Heart left ventricle (tissue), 13 donors: Measurements from ENCODE around the gene ITPR2.

ENCODE experiments used
- POLR2A ChIP-seq, 2 donors: fragments of 450-650 bp; IDR thresholded peaks; one replicate each; pipeline ENCODE4 v1.6.1; 2017; ENCODE audit warnings: antibody characterized with exemption in 2 of 2, mild to moderate bottlenecking in 2 of 2, moderate library complexity in 2 of 2
- TF ChIP-seq, protein P1 (sequence below), 12 donors: fragments of 200-600 bp; sonication (generic) in 4 of 12; IDR thresholded peaks; one replicate each; pipeline versions ENCODE4 v1.5.0 to v1.8.0; 2018 to 2022; ENCODE audit warnings: antibody characterized with exemption in 12 of 12, mild to moderate bottlenecking in 5 of 12
- donor health status: ischemic (EF 13 %, LVEDD 7.1; RV severe dilation, severe dysfunction).
- donor health status: DM: no; HTN: yes; CAD: no.
- donor health status: DM: no; HTN: no; CAD: no.
- donor health status: ischemic (EF 25% LVEDD 6.9; RV normal size, moderate dysfunction).
- donor health status: ischemic (EF 25% LVEDD 5.7; RV mildly dilated, moderate dysfunction).
- donor health status: ischemic (EF 35%, LVEDD 5.7; RV mildly dilated, moderate dysfunction).
- donor health status: nonischemic (EF 11% LVEDD 7.7; RV severe dilation, severe dysfunction).
- donor health status: DM: yes; HTN: yes; CAD: no.
- donor health status: PGD.
- donor health status: ischemic (EF 29% LVEDD 5.4; RV normal size, mild dysfunction).
- donor health status: nonischemic (EF 23%, LVEDD 6.1; RV moderate dilation, normal function).

DNA sequence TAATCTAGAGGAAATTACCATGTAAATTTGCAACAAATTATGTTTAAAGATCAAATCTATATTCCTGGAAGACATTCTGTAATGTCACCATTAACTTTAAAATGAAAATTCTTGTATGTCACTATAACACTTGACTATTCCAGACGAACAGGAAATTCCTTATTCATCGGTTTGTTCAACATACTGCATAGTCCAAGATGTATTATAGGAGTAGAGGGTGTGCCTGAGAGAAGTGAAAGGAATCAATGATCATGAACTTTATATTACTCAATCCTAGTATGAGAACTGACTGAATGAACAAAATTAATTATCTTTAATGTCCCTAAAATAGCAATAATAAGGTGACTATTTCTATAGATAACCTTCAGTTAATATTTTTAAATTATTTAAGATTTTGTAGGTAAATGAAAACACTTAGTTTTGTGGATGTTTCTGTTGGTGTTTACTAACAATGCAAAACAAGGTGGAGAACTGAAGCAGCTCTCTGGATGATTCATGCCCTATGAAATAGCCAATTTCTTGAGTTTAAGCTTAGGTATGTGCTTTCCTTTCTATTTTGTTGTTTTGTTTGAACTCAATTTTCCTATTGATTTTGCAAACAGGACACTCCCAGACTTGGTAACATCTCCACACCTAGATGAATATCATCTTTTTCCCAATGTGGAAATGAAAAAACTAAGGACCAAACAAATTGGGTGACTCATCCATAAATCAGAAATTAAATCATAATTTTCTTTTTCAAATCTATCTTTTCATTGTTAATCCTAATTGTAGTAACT lies 18.2 kb upstream of the ITPR2 start:
- TF ChIP-seq, protein P1, sequence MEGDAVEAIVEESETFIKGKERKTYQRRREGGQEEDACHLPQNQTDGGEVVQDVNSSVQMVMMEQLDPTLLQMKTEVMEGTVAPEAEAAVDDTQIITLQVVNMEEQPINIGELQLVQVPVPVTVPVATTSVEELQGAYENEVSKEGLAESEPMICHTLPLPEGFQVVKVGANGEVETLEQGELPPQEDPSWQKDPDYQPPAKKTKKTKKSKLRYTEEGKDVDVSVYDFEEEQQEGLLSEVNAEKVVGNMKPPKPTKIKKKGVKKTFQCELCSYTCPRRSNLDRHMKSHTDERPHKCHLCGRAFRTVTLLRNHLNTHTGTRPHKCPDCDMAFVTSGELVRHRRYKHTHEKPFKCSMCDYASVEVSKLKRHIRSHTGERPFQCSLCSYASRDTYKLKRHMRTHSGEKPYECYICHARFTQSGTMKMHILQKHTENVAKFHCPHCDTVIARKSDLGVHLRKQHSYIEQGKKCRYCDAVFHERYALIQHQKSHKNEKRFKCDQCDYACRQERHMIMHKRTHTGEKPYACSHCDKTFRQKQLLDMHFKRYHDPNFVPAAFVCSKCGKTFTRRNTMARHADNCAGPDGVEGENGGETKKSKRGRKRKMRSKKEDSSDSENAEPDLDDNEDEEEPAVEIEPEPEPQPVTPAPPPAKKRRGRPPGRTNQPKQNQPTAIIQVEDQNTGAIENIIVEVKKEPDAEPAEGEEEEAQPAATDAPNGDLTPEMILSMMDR (IDR thresholded peaks at IDR 0.05): no peak
- TF ChIP-seq POLR2A (IDR thresholded peaks at IDR 0.05): no peak
